Activated naive CD4-positive, alpha-beta T cell treated with anti-CD3 and anti-CD28 coated beads, Interleukin-2, amount 50 U/mL, for 72 hours (primary cell): ENCODE results near the gene CLEC16A. TPM values are rescaled to one million over a fixed set of nuclear protein-coding genes. Genes with fewer than 3 reads are reported as not detected.

ENCODE experiments used
- ATAC-seq, 2 donors: fragments of 150-1000 bp; cut with Tn5 transposase; 2 replicates each; pipeline ENCODE4 v1.10.0; 2021; ENCODE audit warnings: mild to moderate bottlenecking in 2 of 2, moderate library complexity in 2 of 2
- DNase-seq, 2 donors: peaks; one replicate each; pipeline ENCODE4 v3.0.0; 2021 to 2022; ENCODE audit warnings: low spot score in 2 of 2
- H3K27ac Mint-ChIP-seq, 2 donors: one replicate each; pipeline ENCODE4 v1.8.0; 2022; ENCODE audit warnings: mild to moderate bottlenecking in 2 of 2, mixed read lengths in 2 of 2
- H3K36me3 Mint-ChIP-seq, 2 donors: one replicate each; pipeline ENCODE4 v1.8.0; 2022; ENCODE audit warnings: mixed read lengths in 2 of 2
- H3K9me3 Mint-ChIP-seq, 2 donors: one replicate each; pipeline ENCODE4 v1.8.0; 2022; ENCODE audit warnings: mixed read lengths in 2 of 2
- total RNA-seq, 2 donors: library from RNA; stranded (reverse); gene quantifications; one replicate each; pipeline ENCODE4 v1.2.3, GENCODE V29; 2022

Gene CLEC16A
- total RNA-seq, 2 donors from 2014 or later = 28.0 to 33.2 TPM

DNA sequence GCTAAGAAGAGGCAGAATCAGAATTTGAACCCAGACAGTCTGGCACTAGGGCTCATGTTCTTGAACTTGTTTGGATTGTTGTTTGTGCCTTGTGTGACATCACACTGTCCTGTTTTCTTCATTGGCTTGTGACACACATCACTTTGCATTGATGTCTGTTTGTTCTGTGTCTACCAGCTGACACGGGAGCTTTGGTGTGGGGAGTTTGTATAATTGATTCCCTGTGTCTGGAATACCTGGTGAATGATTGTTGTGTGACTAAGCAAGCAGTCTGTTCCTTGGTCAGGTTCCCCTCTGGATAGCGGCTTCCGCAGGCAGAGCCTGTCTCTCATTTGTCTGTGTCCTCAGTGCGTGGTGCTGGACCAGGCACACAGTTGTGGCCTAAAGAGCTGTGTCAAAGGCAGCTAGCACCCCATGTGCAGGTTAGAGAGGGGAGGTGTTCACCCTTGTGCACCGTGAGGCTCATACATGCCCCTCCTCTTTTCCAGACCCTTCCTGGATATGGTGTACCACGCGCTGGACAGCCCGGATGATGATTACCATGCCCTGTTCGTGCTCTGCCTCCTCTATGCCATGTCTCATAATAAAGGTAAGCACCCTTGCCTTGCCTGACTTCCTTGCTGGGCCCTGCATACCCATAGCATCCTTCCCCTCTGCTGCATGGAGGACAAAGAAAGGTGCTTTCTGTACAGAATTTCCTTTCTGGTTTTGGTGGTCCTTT lies 80.1 kb downstream of the CLEC16A start:
- H3K27ac Mint-ChIP-seq = peak overlapping the region; percentile 84 to 89
- peaks cover 18 to 22% of the 10 kb centered on the region in 2 donors for H3K9me3 Mint-ChIP-seq
- ATAC-seq = peak; percentile 67 to 69
- DNase-seq = no peak
- peaks cover 58 to 66% of the 10 kb centered on the region in 2 donors for H3K36me3 Mint-ChIP-seq

DNA sequence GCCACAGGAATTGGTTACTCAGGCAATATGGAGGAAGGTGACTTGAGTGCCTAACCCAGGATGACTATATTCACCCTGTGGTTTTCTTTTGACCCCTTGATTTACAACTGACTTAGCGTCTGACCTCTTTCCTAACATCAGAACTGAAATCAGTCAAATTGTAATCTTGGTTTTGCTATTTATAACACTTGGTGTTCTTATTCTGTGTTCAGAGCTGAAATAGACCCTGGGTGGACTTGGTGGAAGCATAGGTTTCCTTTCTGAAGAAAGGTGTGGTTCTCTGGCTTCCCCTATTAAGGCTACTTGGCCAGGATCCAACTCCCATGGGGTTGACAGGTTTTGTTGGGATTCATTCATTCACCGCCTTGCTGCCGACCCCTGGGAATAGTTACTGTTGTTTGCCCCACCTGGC lies 80.8 kb downstream of the CLEC16A start:
- Mint-ChIP-seq H3K9me3 (peaks cover 18 to 23% of the 10 kb centered on the region in 2 donors), H3K27ac (peak overlapping the region; percentile 84 to 89), H3K36me3 (peaks cover 64 to 71% of the 10 kb centered on the region in 2 donors)
- ATAC-seq (peak; percentile 94), DNase-seq (no peak)

DNA sequence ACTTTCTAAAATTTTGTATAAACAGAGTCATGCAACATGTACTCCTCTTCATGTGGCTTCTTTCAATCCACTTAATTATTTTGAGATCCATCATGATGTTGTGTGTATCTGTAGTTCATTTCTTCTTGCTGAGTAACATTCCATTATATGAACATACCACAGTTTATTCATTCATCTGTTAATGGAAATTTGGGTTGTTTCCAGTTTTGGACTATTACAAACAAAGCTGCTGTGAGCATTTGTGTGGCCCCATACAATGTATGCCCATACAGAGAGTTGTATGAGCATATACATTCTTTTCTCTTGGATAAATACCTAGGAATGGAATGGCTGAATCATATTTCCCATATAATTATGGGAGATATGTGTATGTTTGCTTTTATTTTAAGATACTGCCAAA lies 85.6 kb downstream of the CLEC16A start:
- ATAC-seq (no peak), DNase-seq (no peak)
- Mint-ChIP-seq H3K36me3 (peaks cover 59 to 68% of the 10 kb centered on the region in 2 donors), H3K9me3 (peaks cover 18 to 23% of the 10 kb centered on the region in 2 donors), H3K27ac (peak overlapping the region in 1 of 2 donors; percentile 11)

DNA sequence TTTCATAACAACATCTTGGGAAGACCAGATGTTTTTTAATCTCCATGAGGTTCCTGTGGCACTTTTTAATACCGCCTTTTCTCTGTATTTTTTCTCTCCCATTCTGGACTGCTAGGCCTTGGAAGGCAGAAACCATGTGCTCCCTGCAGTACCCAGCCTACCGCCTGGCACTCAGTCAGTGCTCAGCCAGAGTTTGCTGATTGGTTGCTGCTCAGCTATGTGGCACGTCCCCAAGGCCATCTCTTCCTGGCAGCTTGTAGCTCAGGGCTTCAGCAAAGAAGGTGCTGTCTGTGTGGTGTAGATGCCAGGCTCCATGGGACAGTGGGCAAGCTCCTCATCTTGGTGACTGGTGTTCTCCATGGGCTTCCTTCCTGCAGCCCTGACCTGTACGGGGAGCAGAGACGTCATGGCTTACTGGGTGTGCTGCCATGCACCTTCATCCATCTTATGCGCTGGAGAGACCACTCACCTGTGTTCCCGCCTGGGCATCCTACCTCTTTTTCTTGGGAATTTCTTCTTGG lies 86.7 kb downstream of the CLEC16A start:
- DNase-seq (no peak), ATAC-seq (no peak)
- Mint-ChIP-seq H3K36me3 (peaks cover 48 to 57% of the 10 kb centered on the region in 2 donors), H3K27ac (no peak overlapping the region), H3K9me3 (peaks cover 15 to 19% of the 10 kb centered on the region in 2 donors)

DNA sequence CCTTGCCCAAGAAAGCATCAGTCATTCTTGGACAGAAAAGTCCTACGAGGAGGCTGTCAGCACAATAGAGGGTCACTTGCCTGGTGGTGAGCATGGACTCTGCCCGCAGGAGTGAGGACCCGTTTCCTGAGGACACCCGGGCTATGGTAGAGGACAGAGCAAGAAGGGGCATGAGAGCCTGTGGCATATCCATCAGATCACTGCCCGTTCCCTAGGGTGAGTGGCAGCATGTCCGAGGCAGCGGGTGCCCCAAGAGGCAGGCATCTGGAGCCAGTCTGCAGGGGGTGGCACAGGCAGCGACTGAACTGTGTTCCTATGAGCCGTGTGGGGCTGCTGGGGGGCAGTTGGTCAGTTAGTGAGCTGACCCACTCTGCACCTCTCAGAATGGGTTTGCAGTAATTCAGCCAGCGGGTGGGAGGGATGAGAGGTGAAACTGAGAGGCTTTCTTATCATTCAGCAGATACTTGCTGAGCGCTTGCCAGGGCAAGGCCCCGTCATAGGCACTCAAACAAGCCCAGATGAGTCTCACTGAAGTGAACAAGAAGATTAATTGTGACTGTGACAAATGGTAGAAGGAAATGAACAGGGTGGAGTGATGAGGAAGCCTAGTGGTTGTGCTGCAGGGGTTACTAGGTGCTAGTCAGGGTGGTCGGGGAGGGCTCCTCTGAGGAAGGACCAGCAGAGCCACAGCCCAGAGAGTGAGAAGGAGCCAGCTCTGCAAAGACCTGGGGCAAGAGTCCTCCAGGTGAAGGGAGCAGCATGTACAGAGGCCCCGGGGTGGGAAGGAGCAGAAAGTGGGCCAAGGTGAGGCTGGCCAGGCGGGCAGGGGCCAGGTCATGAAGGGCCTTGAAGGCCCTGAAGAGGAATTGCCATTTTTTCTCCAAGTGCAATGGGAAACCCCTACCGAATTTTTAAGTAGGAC lies 87.9 kb downstream of the CLEC16A start:
- peak in 1 of 2 donors; percentile 18 for ATAC-seq
- Mint-ChIP-seq H3K27ac (peak overlapping the region in 1 of 2 donors; percentile 31), H3K36me3 (peaks cover 36 to 45% of the 10 kb centered on the region in 2 donors)

DNA sequence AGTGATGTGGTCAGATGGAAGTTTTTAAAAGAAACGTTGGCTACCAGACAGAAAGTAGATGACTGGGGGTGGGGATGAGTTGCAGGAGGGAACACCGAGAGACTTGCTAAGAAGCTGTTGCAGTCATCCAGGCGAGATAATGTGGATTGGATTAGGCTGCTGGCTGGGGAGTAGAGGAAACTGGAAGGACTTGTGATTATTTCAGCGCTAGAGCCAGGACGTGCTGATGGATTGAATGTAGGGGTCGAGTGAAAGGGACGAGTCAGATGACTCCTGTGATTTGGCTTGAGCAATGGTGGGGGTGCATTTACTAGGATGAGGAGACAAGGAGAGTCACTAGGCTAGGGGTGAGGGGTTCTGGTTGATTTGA lies 88.5 kb downstream of the CLEC16A start:
- H3K27ac Mint-ChIP-seq = peak overlapping the region; percentile 31 to 68
- ATAC-seq = no peak
- peaks cover 7 to 10% of the 10 kb centered on the region in 2 donors for H3K9me3 Mint-ChIP-seq
- no peak for DNase-seq
- H3K36me3 Mint-ChIP-seq = peaks cover 30 to 38% of the 10 kb centered on the region in 2 donors

More for the DNA sequence above, 87.9 kb downstream of the CLEC16A start:
- no peak for DNase-seq
- peaks cover 10 to 11% of the 10 kb centered on the region in 2 donors for H3K9me3 Mint-ChIP-seq

DNA sequence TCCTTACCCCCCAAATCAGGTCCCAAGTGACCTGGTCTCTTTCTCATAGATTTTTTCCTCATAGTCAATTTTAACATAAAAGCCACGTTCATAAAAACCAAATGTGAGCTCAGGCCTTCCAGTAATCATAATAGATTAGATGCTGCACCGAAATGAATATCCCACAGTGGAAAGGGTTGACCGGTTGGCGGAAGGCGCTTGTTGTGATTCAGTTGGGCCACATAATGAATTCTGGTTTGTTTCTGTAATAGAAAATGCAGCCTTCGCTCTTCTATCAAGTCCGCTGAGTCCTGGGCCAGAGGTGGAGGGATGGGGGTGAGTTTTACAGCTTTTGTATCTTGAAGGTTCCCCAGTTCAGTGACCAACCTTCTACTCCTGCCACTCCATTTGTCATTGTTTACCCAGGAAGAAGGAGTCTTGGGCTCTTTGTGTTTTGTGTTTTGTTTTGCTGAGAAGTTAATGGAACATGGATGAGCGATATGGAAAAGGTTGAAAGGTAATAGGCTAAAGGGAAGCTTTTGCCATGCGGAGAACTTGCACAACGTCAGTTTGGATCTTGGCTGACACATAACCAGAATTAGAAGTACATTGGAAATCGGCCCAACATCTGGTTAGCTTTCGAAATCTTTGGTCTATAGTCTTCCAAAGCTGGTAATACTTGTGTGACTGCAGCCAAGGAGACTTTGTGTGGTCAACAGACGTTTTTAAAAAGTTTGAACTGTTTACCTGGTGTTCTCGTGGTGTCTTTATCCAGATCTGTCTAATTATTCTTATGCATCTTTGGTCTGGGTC lies 89.5 kb downstream of the CLEC16A start:
- DNase-seq (no peak), ATAC-seq (no peak)
- peaks cover 6 to 8% of the 10 kb centered on the region in 2 donors for H3K9me3 Mint-ChIP-seq
- peaks cover 22 to 35% of the 10 kb centered on the region in 2 donors for H3K36me3 Mint-ChIP-seq
- peak overlapping the region in 1 of 2 donors; percentile 0 for H3K27ac Mint-ChIP-seq

DNA sequence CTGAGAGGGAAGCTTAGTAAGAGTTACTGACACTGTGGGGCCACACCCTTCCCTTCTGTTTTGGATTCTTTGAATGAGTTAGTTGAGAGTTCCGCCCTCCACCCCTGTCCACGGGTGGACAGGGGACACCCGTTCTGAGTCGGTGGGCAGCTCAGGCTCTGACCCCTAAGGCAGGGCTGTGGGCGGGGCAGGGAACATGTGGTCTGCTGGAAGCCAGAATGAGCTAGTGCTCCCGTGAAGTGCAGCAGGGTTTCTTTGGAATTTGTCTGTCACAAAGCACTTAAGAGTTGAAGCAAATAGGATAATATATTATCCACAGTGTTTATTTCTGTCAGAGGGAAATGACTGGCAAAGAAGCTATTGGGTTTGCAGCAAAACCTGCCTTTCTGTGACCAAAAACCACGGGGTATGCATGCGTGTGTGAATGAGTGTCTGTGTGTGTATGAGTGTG lies 90.1 kb downstream of the CLEC16A start:
- DNase-seq = no peak
- Mint-ChIP-seq H3K27ac (peak overlapping the region in 1 of 2 donors; percentile 0), H3K36me3 (peaks cover 15 to 28% of the 10 kb centered on the region in 2 donors), H3K9me3 (peaks cover 0 to under 1% of the 10 kb centered on the region in 2 donors)
- ATAC-seq = no peak

DNA sequence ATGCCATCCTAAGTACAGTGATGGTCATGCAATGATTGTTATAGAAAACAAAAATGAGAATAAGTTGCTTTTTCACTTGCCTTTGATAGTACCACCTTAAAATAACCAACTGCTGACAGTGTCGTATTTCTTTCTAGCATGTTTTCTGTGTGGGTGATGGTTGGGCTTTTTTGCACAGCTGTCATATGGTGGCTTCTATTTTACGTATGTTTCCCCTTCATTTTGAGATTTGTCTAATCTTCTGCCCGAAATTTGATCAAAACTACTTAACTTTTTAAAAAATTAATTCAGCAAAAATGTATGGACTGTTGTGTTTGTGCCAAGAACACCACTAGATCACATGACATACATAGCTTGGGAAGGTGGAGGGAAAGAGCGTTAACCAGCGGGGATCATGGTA lies 90.7 kb downstream of the CLEC16A start:
- ATAC-seq = no peak
- H3K36me3 Mint-ChIP-seq = peaks cover 10 to 23% of the 10 kb centered on the region in 2 donors

DNA sequence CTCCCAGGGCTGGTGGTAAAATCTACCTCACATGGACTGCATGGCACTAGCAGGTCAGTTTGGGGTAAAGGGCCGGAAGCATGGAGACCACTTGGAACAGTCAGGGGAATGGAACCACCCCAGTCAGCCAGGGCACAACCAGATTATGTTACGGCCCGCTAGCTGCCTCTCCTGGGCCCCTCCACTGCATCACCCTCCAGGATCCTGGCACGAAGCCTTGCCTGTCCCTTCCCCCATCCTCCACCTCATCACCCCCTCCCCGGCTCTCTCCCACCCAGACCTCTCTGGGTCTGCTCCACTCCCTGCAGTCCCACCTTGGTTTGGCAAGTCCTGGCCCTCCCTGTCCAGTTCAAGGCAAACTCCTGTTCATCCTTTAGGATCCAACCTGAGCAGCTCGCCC lies 91.7 kb downstream of the CLEC16A start:
- no peak for DNase-seq
- ATAC-seq = no peak
- Mint-ChIP-seq H3K27ac (peak overlapping the region in 1 of 2 donors; percentile 39), H3K36me3 (peaks cover 4 to 20% of the 10 kb centered on the region in 2 donors), H3K9me3 (no peaks in the 10 kb centered on the region)

More for the DNA sequence above, 90.7 kb downstream of the CLEC16A start:
- H3K9me3 Mint-ChIP-seq = no peaks in the 10 kb centered on the region
- no peak for DNase-seq
- H3K27ac Mint-ChIP-seq = peak overlapping the region in 1 of 2 donors; percentile 37

DNA sequence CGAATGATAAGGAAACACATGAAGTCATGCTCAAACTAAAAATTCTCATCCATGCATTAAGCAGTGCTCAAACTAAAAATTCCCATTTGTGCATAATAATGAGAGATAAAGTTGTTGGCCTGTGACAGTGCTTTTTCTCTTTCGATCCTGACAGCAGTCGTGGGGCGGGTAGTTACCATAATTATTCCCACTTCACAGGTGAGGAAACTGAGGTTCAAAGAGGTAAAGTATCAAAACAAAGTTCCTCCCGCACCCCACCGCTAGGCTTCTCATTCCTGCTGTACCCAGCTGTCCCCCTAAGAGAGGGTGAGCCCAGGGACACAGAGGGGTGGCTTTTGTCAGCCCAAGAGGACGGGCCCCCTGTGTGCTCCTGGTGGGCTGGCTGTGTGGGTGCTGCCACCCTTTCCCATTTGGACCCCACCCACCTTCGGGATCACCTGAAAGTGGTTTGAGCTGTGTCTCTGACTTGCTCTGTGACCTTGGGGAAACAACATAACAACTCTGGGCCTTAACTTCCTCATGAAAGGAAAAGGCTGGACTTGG lies 92.6 kb downstream of the CLEC16A start:
- DNase-seq (no peak), ATAC-seq (no peak)
- Mint-ChIP-seq H3K27ac (no peak overlapping the region), H3K9me3 (no peaks in the 10 kb centered on the region), H3K36me3 (peaks cover 0 to 18% of the 10 kb centered on the region in 2 donors)

DNA sequence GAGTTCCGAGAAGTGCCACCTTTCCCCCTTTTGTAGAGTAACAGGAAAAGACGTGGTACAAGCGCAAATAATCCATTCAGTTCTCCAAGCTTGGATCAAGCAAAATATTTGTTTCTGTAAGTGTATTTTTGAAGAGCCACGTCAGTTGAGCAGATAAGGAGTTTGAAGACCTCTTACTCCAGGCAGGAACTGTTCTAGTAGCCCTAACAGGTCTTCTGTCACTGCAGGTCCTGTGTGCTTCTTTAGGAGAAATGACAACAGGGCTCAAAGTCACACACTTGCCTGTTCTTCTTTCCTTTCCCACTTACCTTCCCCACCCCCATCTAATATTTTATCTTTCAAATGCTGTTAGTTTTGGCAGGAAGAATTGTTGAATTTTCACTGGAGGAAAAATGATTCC lies 93.9 kb downstream of the CLEC16A start:
- no peak for DNase-seq
- no peak for ATAC-seq
- peak overlapping the region in 1 of 2 donors; percentile 5 for H3K27ac Mint-ChIP-seq
- no peaks in the 10 kb centered on the region for H3K9me3 Mint-ChIP-seq
- peaks cover 0 to 11% of the 10 kb centered on the region in 2 donors for H3K36me3 Mint-ChIP-seq

DNA sequence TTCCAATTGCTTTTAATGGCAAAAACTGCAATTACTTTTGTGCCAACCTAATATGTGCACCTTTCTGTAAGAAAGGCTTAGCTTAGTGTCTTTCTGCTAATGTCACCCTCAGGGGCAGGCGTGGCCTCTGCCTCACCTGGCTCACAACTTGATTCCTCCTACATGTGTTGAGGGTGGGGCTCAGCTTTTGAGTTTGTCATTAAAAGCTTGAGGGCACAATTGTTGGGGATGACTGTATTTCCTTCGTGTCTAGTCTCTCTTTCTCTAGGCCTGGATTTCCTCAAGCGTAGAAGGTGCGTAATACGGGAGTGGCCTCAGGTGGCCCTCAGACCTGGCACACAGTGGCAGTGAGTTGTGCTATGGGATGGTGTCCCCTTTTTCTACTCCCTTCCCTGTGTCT lies 94.4 kb downstream of the CLEC16A start:
- DNase-seq (no peak), ATAC-seq (no peak)
- peaks cover 0 to 11% of the 10 kb centered on the region in 2 donors for H3K36me3 Mint-ChIP-seq
- peak overlapping the region in 1 of 2 donors; percentile 50 for H3K27ac Mint-ChIP-seq
- no peaks in the 10 kb centered on the region for H3K9me3 Mint-ChIP-seq

DNA sequence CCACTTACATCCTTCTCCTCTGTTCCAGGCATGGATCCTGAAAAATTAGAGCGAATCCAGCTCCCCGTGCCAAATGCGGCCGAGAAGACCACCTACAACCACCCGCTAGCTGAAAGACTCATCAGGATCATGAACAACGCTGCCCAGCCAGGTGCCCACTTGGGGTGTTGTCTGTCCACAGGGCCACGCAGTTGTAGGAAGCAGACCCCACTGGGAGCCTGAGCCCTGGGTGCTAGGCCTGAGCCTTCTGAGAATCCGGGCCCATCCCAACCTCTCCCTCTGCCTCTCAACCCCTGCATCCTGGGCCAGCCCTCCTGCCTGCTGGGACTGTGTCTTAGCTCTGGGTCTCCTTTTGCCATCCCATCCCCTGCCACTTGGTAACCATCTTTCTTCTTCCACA lies 95.4 kb downstream of the CLEC16A start:
- DNase-seq (no peak), ATAC-seq (no peak)
- Mint-ChIP-seq H3K36me3 (peaks cover 0 to 4% of the 10 kb centered on the region in 2 donors), H3K27ac (peak overlapping the region in 1 of 2 donors; percentile 31), H3K9me3 (no peaks in the 10 kb centered on the region)

DNA sequence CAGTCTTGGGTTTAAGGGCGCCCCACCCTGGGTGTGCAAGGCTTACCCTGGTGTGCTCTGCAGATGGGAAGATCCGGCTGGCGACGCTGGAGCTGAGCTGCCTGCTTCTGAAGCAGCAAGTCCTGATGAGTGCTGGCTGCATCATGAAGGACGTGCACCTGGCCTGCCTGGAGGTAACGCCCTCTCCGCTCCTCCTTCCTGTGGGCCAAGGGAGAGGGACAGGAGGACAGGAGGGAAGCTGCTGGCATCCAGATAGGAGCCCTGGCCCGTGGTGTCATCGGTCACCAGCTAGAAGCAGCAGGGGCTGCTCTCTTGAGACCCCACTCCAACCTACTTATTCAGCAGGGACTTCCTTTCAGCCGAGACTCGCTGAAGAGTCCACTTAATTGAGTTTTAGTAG lies 97.8 kb downstream of the CLEC16A start:
- ATAC-seq (no peak), DNase-seq (no peak)
- Mint-ChIP-seq H3K9me3 (no peaks in the 10 kb centered on the region), H3K27ac (no peak overlapping the region), H3K36me3 (peaks cover 6 to 9% of the 10 kb centered on the region in 2 donors)

DNA sequence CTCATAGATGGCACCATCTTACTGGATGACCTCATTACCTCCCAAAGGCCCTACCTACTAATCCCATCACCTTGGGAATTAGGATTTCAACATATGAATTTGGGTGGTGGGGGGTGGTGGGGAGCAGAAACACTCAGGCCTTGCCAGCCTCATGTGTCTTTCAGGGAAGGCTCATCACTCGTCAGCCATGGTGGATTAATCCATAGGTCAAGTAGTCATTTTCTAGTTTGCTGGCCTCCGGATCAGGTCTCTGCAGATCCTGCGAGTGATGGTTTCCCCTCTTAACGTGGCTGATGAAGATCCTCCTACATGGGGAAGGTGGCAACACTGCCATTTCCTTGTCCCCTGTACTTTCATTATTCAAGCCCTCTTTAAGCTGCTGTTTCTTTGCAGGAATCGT lies 101.1 kb downstream of the CLEC16A start:
- Mint-ChIP-seq H3K36me3 (peaks cover 21 to 25% of the 10 kb centered on the region in 2 donors), H3K27ac (no peak overlapping the region), H3K9me3 (no peaks in the 10 kb centered on the region)

More for the DNA sequence above, 101.1 kb downstream of the CLEC16A start:
- DNase-seq (no peak), ATAC-seq (no peak)
